Fibroblast of skin of left biceps (primary cell): ENCODE measurements around the gene TWF2.
A peak's percentile ranks its signal among the peaks of the same experiment; 100 is the strongest.

Source experiments
- DNase-seq, 2 experiments: peaks; one replicate each; pipeline ENCODE4 v3.0.0-alpha.2; 2013; ENCODE audit warnings: low read depth in 2 of 2

TWF2 gene

GRCh38 chr3:52202384-52203077 is 36.4 kb downstream of the TWF2 start:
- DNase-seq = no peak

- DNase-seq = no peak
Measured at GRCh38 chr3:52200981-52201679, 37.8 kb downstream of the TWF2 start.

GRCh38 chr3:52198643-52199608 is 40.0 kb downstream of the TWF2 start:
- DNase-seq = no peak

GRCh38 chr3:52197842-52198625 is 40.9 kb downstream of the TWF2 start, which contains the start of gene ALAS1:
Gene ALAS1 (plus strand): TSS chr3:52198160. CDS start chr3:52199242, 1,082 bp downstream.
- DNase-seq = peak; percentile 62 to 64

GRCh38 chr3:52197499-52197841 is 41.5 kb downstream of the TWF2 start:
- no peak for DNase-seq

GRCh38 chr3:52196977-52197376 is 42.0 kb downstream of the TWF2 start:
- DNase-seq = no peak

- no peak for DNase-seq
Measured at GRCh38 chr3:52195823-52196331, 43.1 kb downstream of the TWF2 start.

GRCh38 chr3:52195291-52195597 is 43.7 kb downstream of the TWF2 start:
- DNase-seq = no peak

- no peak for DNase-seq
Measured at GRCh38 chr3:52194485-52195290, 44.3 kb downstream of the TWF2 start.

GRCh38 chr3:52193065-52193464 is 45.9 kb downstream of the TWF2 start:
- DNase-seq = no peak

GRCh38 chr3:52191663-52192062 is 47.3 kb downstream of the TWF2 start:
- no peak for DNase-seq

- DNase-seq = no peak
Measured at GRCh38 chr3:52190294-52191074, 48.5 kb downstream of the TWF2 start.

GRCh38 chr3:52188556-52188955 is 50.4 kb downstream of the TWF2 start:
- DNase-seq = no peak

- DNase-seq = no peak
Measured at GRCh38 chr3:52186729-52187128, 52.2 kb downstream of the TWF2 start.

- DNase-seq = no peak
Measured at GRCh38 chr3:52185837-52186236, 53.1 kb downstream of the TWF2 start.

GRCh38 chr3:52185311-52185710 is 53.6 kb downstream of the TWF2 start:
- DNase-seq = no peak

GRCh38 chr3:52184690-52185089 is 54.3 kb downstream of the TWF2 start:
- no peak for DNase-seq

- DNase-seq = no peak
Measured at GRCh38 chr3:52183786-52184445, 55.0 kb downstream of the TWF2 start.

GRCh38 chr3:52182691-52183090 is 56.3 kb downstream of the TWF2 start:
- DNase-seq = no peak
